ENCODE data around the gene PSMC3IP. TPM values are rescaled to one million over a fixed set of nuclear protein-coding genes. Genes with fewer than 3 reads are reported as not detected.

The PSMC3IP gene
- total and polyA plus RNA-seq, 2 of the 4 experiments (the other 2 are of a cell fraction), result 5.6 to 9.8 TPM

GRCh38 chr17:42536048-42536371, 41.5 kb downstream of the PSMC3IP start, which contains the start of gene NAGLU (continued):
- TF ChIP-seq MAFK (IDR thresholded peaks at IDR 0.05; ENCODE audit: low read depth, low read length) (no peak), SMC3 (IDR thresholded peaks at IDR 0.05; ENCODE audit: low read depth, low read length) (no peak), MAZ (IDR thresholded peaks at IDR 0.05; ENCODE audit: borderline replicate concordance, low read depth, low read length) (peak; percentile 63; the same call in 1 of the 2 replicates), FOS (IDR thresholded peaks at IDR 0.05; ENCODE audit: low read depth, low read length) (peak; percentile 27; the same call in 1 of the 2 replicates)
- TF ChIP-seq, protein P1, sequence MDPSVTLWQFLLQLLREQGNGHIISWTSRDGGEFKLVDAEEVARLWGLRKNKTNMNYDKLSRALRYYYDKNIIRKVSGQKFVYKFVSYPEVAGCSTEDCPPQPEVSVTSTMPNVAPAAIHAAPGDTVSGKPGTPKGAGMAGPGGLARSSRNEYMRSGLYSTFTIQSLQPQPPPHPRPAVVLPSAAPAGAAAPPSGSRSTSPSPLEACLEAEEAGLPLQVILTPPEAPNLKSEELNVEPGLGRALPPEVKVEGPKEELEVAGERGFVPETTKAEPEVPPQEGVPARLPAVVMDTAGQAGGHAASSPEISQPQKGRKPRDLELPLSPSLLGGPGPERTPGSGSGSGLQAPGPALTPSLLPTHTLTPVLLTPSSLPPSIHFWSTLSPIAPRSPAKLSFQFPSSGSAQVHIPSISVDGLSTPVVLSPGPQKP (IDR thresholded peaks at IDR 0.05; ENCODE audit: borderline replicate concordance, low read depth, low read length), result no peak
